Erythroblast (primary cell): ENCODE data around the gene ESPL1.

Experiments used
- GATA1 ChIP-seq: IDR thresholded peaks from 2 replicates; pipeline ENCODE4 v1.6.1; 2011; ENCODE audit warnings: low read depth, mild to moderate bottlenecking, control low read depth, low read length, moderate library complexity
- POLR2A ChIP-seq: IDR thresholded peaks from 2 replicates; pipeline ENCODE4 v1.6.1; 2011; ENCODE audit warnings: mild to moderate bottlenecking, low read length

GRCh38 chr12:53251477-53252348, 16.4 kb upstream of the ESPL1 start:
- TF ChIP-seq POLR2A = peak; percentile 59
- TF ChIP-seq GATA1 = no peak
